ENCODE data around the gene CNFN. TPM values are rescaled to one million over a fixed set of nuclear protein-coding genes. Genes with fewer than 3 reads are reported as not detected.
A peak's percentile ranks its signal among the peaks of the same experiment; 100 is the strongest.

Gene CNFN
- total and polyA plus RNA-seq, 8 donors = 2.0 to 395 (median 5.1) TPM; not detected in 4

DNA sequence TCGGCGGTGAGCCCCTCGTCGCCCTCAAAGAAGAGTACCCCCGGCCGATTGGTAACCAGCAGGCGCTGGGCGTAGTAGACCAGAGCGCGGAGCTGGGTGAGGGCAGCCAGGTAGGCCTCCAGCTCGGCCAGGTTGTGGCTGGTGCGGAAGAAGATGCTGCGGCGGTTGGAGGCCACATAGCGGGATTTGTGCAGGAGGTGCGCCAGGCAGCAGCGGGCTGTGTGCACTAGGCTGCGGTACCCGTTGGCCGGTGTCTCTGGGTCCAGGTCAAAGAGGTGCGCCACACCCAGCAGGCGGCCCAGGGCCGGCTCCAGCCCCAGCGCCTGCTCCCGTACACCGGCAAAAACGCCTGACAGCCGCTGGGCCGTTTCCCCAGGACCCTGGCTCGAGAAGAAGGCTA, 20.3 kb upstream of the CNFN start:
- no peak for TF ChIP-seq POLR2AphosphoS5 (IDR thresholded peaks at IDR 0.05)
- TF ChIP-seq, protein P1, sequence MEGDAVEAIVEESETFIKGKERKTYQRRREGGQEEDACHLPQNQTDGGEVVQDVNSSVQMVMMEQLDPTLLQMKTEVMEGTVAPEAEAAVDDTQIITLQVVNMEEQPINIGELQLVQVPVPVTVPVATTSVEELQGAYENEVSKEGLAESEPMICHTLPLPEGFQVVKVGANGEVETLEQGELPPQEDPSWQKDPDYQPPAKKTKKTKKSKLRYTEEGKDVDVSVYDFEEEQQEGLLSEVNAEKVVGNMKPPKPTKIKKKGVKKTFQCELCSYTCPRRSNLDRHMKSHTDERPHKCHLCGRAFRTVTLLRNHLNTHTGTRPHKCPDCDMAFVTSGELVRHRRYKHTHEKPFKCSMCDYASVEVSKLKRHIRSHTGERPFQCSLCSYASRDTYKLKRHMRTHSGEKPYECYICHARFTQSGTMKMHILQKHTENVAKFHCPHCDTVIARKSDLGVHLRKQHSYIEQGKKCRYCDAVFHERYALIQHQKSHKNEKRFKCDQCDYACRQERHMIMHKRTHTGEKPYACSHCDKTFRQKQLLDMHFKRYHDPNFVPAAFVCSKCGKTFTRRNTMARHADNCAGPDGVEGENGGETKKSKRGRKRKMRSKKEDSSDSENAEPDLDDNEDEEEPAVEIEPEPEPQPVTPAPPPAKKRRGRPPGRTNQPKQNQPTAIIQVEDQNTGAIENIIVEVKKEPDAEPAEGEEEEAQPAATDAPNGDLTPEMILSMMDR (IDR thresholded peaks at IDR 0.05) = no peak
- no peak for TF ChIP-seq EP300 (IDR thresholded peaks at IDR 0.05)
- TF ChIP-seq POLR2A (IDR thresholded peaks at IDR 0.05) = no peak
- no peaks in the 10 kb centered on the region for H3K27me3 ChIP-seq
- DNase-seq = no peak
- peaks cover 0 to 14% (median 7%) of the 10 kb centered on the region in 4 donors for H3K4me1 ChIP-seq
- no peak overlapping the region for H3K27ac ChIP-seq
- H3K36me3 ChIP-seq = peaks cover 0 to 33% (median 16%) of the 10 kb centered on the region in 4 donors
- WGBS, 5 donors = 92 to 96% (median 94%) methylated on average over 30 of the region's 30 CpGs
- intact Hi-C loops (cut with DNase I; ENCODE audit: low total_unique reads) = no loop called here
- no peak overlapping the region for H3K4me3 ChIP-seq
- H3K9me3 ChIP-seq = no peaks in the 10 kb centered on the region

DNA sequence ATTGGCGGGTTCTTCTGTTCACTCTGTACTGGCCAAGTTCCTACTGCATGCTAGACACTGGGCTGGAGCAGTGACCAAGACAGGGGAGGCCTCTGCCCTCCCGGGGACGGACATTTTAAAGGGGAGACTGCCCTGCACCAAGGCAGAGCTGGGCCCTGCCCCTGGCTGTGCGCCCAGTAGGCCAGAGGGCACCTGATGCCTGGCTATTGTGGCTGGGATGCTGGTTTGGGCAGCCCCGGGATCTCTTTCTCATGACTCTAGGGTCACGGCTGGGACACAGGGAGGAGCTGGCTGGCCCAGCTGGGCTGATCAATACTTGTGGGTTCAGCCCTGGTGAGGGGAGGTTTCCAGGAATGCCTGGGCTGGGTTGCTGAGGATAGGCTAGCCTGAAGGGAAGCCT, 19.4 kb upstream of the CNFN start:
- WGBS, 5 donors = 51 to 60% (median 54%) methylated on average over 4 to 6 of the region's 6 CpGs
- Histone ChIP-seq H3K4me1 (peaks cover 0 to 14% (median 7%) of the 10 kb centered on the region in 4 donors), H3K4me3 (no peak overlapping the region), H3K27ac (no peak overlapping the region), H3K27me3 (no peaks in the 10 kb centered on the region), H3K9me3 (no peaks in the 10 kb centered on the region), H3K36me3 (peaks cover 0 to 37% (median 17%) of the 10 kb centered on the region in 4 donors)
- intact Hi-C loops (cut with DNase I; ENCODE audit: low total_unique reads) = no loop called here
- peak in 1 of 2 donors; percentile 36 for DNase-seq
- TF ChIP-seq POLR2AphosphoS5 (IDR thresholded peaks at IDR 0.05) (no peak), POLR2A (IDR thresholded peaks at IDR 0.05) (no peak), EP300 (IDR thresholded peaks at IDR 0.05) (no peak)
- TF ChIP-seq, protein P1 (IDR thresholded peaks at IDR 0.05) = no peak

DNA sequence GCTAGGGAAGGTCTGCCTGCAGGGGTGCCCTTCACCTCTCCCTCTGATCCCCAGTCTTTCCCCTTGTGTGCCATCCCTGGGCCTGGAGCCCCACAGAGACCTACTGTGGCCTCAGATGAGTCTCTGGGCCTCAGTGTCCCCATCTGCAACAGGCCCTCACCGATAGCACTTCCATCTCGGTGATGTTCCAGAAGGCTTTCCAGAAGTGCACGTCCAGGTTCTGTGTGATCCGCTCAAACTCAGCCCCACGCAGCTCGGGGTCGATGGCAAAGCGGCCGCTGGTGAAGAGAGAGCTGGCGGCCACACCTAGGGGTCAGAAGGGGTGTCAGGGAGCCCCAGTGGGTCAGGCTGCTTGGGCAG, 17.7 kb upstream of the CNFN start:
- DNase-seq = no peak
- H3K36me3 ChIP-seq = peaks cover 0 to 37% (median 17%) of the 10 kb centered on the region in 4 donors
- H3K9me3 ChIP-seq = no peaks in the 10 kb centered on the region
- no peaks in the 10 kb centered on the region for H3K27me3 ChIP-seq
- 96 to 99% (median 97%) methylated on average over 10 of the region's 10 CpGs for WGBS, 5 donors
- H3K4me3 ChIP-seq = no peak overlapping the region
- H3K4me1 ChIP-seq = peaks cover 0 to 14% (median 7%) of the 10 kb centered on the region in 4 donors
- intact Hi-C loops (cut with DNase I; ENCODE audit: low total_unique reads) = no loop called here
- H3K27ac ChIP-seq = no peak overlapping the region
- TF ChIP-seq POLR2AphosphoS5 (IDR thresholded peaks at IDR 0.05) (no peak), POLR2A (IDR thresholded peaks at IDR 0.05) (no peak), EP300 (IDR thresholded peaks at IDR 0.05) (no peak)
- TF ChIP-seq, protein P1 (IDR thresholded peaks at IDR 0.05) = no peak

DNA sequence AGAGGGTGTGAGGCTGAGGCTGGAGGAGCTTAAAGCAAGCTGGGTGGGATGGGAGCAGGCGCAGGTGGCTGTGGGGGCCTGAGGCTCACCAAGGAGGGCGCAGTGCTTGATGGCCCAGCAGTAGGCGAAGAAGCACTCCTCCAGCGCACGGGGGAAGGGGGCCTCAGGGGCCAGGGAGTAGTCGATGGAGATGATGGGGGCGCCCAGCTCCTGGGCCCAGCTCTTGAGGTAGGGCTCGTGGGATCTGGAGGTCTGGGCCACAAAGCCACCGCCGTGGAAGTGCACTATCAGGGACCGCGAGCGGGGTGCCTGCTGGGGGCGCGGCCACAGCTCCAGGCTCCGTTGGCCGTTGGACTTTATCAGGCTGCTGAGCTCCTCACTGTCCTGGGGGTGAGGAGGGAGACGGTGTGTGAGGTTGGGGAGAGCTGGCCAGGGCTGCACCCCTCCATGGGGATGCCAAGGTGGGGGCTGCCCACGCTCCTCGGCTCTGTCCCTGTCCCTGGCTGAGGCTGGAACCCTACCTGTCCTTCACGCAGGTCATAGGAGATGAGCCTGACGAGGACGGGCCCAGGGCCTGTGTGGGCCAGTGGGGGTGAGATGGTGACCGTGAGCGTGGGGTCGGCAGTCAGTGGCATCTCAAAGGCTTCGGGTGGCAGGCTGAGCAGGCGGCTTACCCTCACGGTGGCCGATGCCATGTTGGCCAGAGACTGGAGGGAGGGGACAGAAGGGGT, 17.2 kb upstream of the CNFN start:
- Histone ChIP-seq H3K9me3 (no peaks in the 10 kb centered on the region), H3K27ac (no peak overlapping the region), H3K36me3 (peaks cover 0 to 37% (median 17%) of the 10 kb centered on the region in 4 donors), H3K4me1 (peaks cover under 1 to 18% (median 11%) of the 10 kb centered on the region in 4 donors), H3K4me3 (no peak overlapping the region), H3K27me3 (no peaks in the 10 kb centered on the region)
- DNase-seq = no peak
- intact Hi-C loops (cut with DNase I; ENCODE audit: low total_unique reads) = no loop called here
- 88 to 92% (median 91%) methylated on average over 24 to 30 of the region's 30 CpGs for WGBS, 5 donors
- TF ChIP-seq POLR2AphosphoS5 (IDR thresholded peaks at IDR 0.05) (no peak), POLR2A (IDR thresholded peaks at IDR 0.05) (no peak), EP300 (IDR thresholded peaks at IDR 0.05) (no peak)
- TF ChIP-seq, protein P1 (IDR thresholded peaks at IDR 0.05) = no peak

Measured in stomach (tissue), 9 donors.